Ascending aorta (tissue), 2 donors: ENCODE data around the gene LCE4A. TPM values are rescaled to one million over a fixed set of nuclear protein-coding genes. Genes with fewer than 3 reads are reported as not detected.
"Not testable (repeated sequence)": the region's sequence is repeated elsewhere in the genome, so short reads cannot be mapped to it uniquely, and the experiment has no call there.

Experiments used
- DNase-seq, 2 donors: peaks; one replicate each; pipeline ENCODE4 v3.0.0-alpha.2; 2019; ENCODE audit warnings: low spot score in 2 of 2
- H3K27ac ChIP-seq, 2 donors: fragments of 200-600 bp; sonication (generic); one replicate each; pipeline ENCODE4 v1.5.1; 2016 to 2017; ENCODE audit warnings: mild to moderate bottlenecking in 1 of 2
- H3K27me3 ChIP-seq: fragments of 200-600 bp; sonication (generic); one replicate; pipeline ENCODE4 v1.5.1; 2017
- H3K36me3 ChIP-seq, 2 donors: fragments of 200-600 bp; sonication (generic); one replicate each; pipeline ENCODE4 v1.5.1; 2016
- H3K4me1 ChIP-seq, 2 donors: fragments of 200-600 bp; sonication (generic); one replicate each; pipeline ENCODE4 v1.5.1; 2016 to 2017; ENCODE audit warnings: mild to moderate bottlenecking in 1 of 2
- H3K4me3 ChIP-seq, 2 donors: fragments of 200-600 bp; sonication (generic); one replicate each; pipeline ENCODE4 v1.5.1; 2016 to 2017; ENCODE audit warnings: mild to moderate bottlenecking in 1 of 2
- H3K9me3 ChIP-seq, 2 donors: fragments of 200-600 bp; sonication (generic); one replicate each; pipeline ENCODE4 v1.5.1; 2016
- CTCF ChIP-seq, 3 experiments: fragments of 200-600 bp in 2 of 3; fragments of 450-650 bp in 1 of 3; sonication (generic) in 2 of 3; IDR thresholded peaks; one replicate each; pipeline ENCODE4 v1.5.1; 2016 to 2019; ENCODE audit warnings: antibody characterized with exemption in 3 of 3, mild to moderate bottlenecking in 1 of 3, moderate library complexity in 1 of 3
- intact Hi-C: fragments of 100-400 bp; cut with DNase I; formaldehyde crosslinking; loops from one replicate; pipeline ENCODE4 v1.15.1; 2023
- total RNA-seq: library from RNA; depleted of rRNA; stranded (reverse); fragments of >200 nt; gene quantifications from one replicate; pipeline ENCODE4 v1.1.0, GENCODE V29; 2016

The LCE4A gene
- total RNA-seq, result not detected

GRCh38 chr1:152707860-152708259 lies at the start of gene LCE4A:
Gene LCE4A, plus strand, starts transcription at chr1:152708160. Its CDS starts 916 bp downstream, at chr1:152709076.
- no peak for TF ChIP-seq CTCF (IDR thresholded peaks at IDR 0.05)
- DNase-seq, result no peak
- H3K4me1 ChIP-seq, result no peaks in the 10 kb centered on the region
- no peaks in the 10 kb centered on the region for H3K36me3 ChIP-seq
- no peak within 1 kb of the TSS for H3K27ac ChIP-seq
- no peaks in the 10 kb centered on the region for H3K27me3 ChIP-seq
- intact Hi-C loops, result no loop called here
- no peak within 1 kb of the TSS for H3K4me3 ChIP-seq
- H3K9me3 ChIP-seq, result no peaks in the 10 kb centered on the region

GRCh38 chr1:152658649-152659048 lies 49.3 kb upstream of the LCE4A start:
- H3K4me1 ChIP-seq, result no peaks in the 10 kb centered on the region
- no peaks in the 10 kb centered on the region for H3K27me3 ChIP-seq
- H3K36me3 ChIP-seq, result no peaks in the 10 kb centered on the region
- TF ChIP-seq CTCF (IDR thresholded peaks at IDR 0.05), result no peak
- no peak overlapping the region for H3K27ac ChIP-seq
- DNase-seq, result no peak
- no peak overlapping the region for H3K4me3 ChIP-seq
- no peaks in the 10 kb centered on the region for H3K9me3 ChIP-seq
- intact Hi-C loops, result no loop called here

- no peak for DNase-seq
- no peak within 1 kb of the TSS for H3K4me3 ChIP-seq
- no peaks in the 10 kb centered on the region for H3K36me3 ChIP-seq
- no peaks in the 10 kb centered on the region for H3K9me3 ChIP-seq
- H3K27ac ChIP-seq, result no peak within 1 kb of the TSS
- TF ChIP-seq CTCF (IDR thresholded peaks at IDR 0.05), result no peak
- H3K27me3 ChIP-seq, result no peaks in the 10 kb centered on the region
- intact Hi-C loops, result no loop called here
- no peaks in the 10 kb centered on the region for H3K4me1 ChIP-seq
These were observed 44.9 kb upstream of the LCE4A start, which contains the start of gene LCE2D for GRCh38 chr1:152663098-152663497. Gene LCE2D, plus strand, starts transcription at chr1:152663380. Its CDS starts 726 bp downstream, at chr1:152664106.

- H3K4me3 ChIP-seq, DNase-seq, H3K27me3 ChIP-seq, intact Hi-C loops, H3K27ac ChIP-seq, H3K4me1 ChIP-seq, H3K36me3 ChIP-seq, H3K9me3 ChIP-seq: not testable (repeated sequence)
These were observed 41.8 kb upstream of the LCE4A start for GRCh38 chr1:152666171-152666570.

- no peaks in the 10 kb centered on the region for H3K9me3 ChIP-seq
- no peak overlapping the region for H3K4me3 ChIP-seq
- DNase-seq, result no peak
- TF ChIP-seq CTCF (IDR thresholded peaks at IDR 0.05), result no peak
- no peak overlapping the region for H3K27ac ChIP-seq
- H3K27me3 ChIP-seq, result no peaks in the 10 kb centered on the region
- H3K4me1 ChIP-seq, result no peaks in the 10 kb centered on the region
- intact Hi-C loops, result no loop called here
- H3K36me3 ChIP-seq, result no peaks in the 10 kb centered on the region
These were observed 40.3 kb upstream of the LCE4A start for GRCh38 chr1:152667648-152668047.

GRCh38 chr1:152673016-152673415 lies 34.9 kb upstream of the LCE4A start:
- no peaks in the 10 kb centered on the region for H3K9me3 ChIP-seq
- no peak overlapping the region for H3K27ac ChIP-seq
- no peaks in the 10 kb centered on the region for H3K27me3 ChIP-seq
- no peaks in the 10 kb centered on the region for H3K4me1 ChIP-seq
- no peak for TF ChIP-seq CTCF (IDR thresholded peaks at IDR 0.05)
- H3K4me3 ChIP-seq, result no peak overlapping the region
- no peak for DNase-seq
- intact Hi-C loops, result no loop called here
- H3K36me3 ChIP-seq, result no peaks in the 10 kb centered on the region

- DNase-seq, H3K4me1 ChIP-seq, H3K27ac ChIP-seq, H3K36me3 ChIP-seq, H3K4me3 ChIP-seq, H3K27me3 ChIP-seq, intact Hi-C loops, H3K9me3 ChIP-seq: not testable (repeated sequence)
These were observed 33.0 kb upstream of the LCE4A start, which contains the start of gene LCE2C for GRCh38 chr1:152674983-152675382. Gene LCE2C, plus strand, starts transcription at chr1:152675279. Its CDS starts 737 bp downstream, at chr1:152676016.
